OCI-LY1 (cell line): Measurements from ENCODE around the gene CRISPLD2.

Experiments
- CTCF ChIP-seq: fragments of 200-600 bp; sonication (generic), shearing (Covaris generic); IDR thresholded peaks from 2 replicates; pipeline ENCODE4 v1.5.1; 2017; ENCODE audit warnings: mild to moderate bottlenecking, antibody characterized with exemption, low read length, moderate library complexity, mixed read lengths
- EZH2 ChIP-seq: fragments of 200-600 bp; sonication (generic), shearing (Covaris generic); IDR thresholded peaks from 2 replicates; pipeline ENCODE4 v1.8.0; 2017; ENCODE audit warnings: borderline replicate concordance, mixed run types, mild to moderate bottlenecking, antibody characterized with exemption, low read length, moderate library complexity, mixed read lengths

GRCh38 chr16:84830765-84831384 lies 11.1 kb downstream of the CRISPLD2 start:
- TF ChIP-seq CTCF (no peak), EZH2 (no peak)
